CD4-positive, alpha-beta T cell (primary cell): ENCODE measurements around the gene IKZF2. TPM values are rescaled to one million over a fixed set of nuclear protein-coding genes. Genes with fewer than 3 reads are reported as not detected.

ENCODE experiments used
- ATAC-seq: fragments of 200-7000 bp; cut with Tn5 transposase; one replicate; pipeline ENCODE4 v1.10.0; 2022; ENCODE audit warnings: mild to moderate bottlenecking; ENCODE audit not compliant: poor library complexity
- CTCF ChIA-PET: fragments of 350-600 bp; sonication (Branson Sonifier 250); formaldehyde crosslinking; loops from one replicate; lab custom pipeline; 2021; ENCODE audit warnings: antibody characterized with exemption, inconsistent platforms; lab: Charles Lee
- POLR2A ChIA-PET: fragments of 350-600 bp; sonication (Branson Sonifier 250); formaldehyde crosslinking; loops from one replicate; lab custom pipeline; 2021; ENCODE audit warnings: antibody characterized with exemption, inconsistent platforms; lab: Charles Lee
- DNase-seq, 14 experiments: peaks; one replicate each; pipeline ENCODE4 v3.0.0-alpha.2; 2013 to 2020; ENCODE audit warnings: mixed read lengths in 2 of 14
- H3K27ac ChIP-seq, 2 donors: one replicate each; pipeline versions ENCODE4 v1.5.1 to v1.7.0; 2013; ENCODE audit warnings: low read length in 2 of 2, low read depth in 1 of 2, mild to moderate bottlenecking in 1 of 2
- H3K27me3 ChIP-seq, 2 experiments: 1 replicate in 1 of 2; 2 replicates in 1 of 2; pipeline versions ENCODE4 v1.6.1 to v1.7.0; 2013; ENCODE audit warnings: low read length in 2 of 2, control low read depth in 1 of 2, mild to moderate bottlenecking in 1 of 2, moderate library complexity in 1 of 2; ENCODE audit not compliant: insufficient read depth in 2 of 2, control insufficient read depth in 1 of 2
- H3K36me3 ChIP-seq: one replicate; pipeline ENCODE4 v1.6.1; 2013; ENCODE audit warnings: low read length, control low read depth; ENCODE audit not compliant: insufficient read depth
- H3K4me1 ChIP-seq: one replicate; pipeline ENCODE4 v1.6.1; 2013; ENCODE audit warnings: low read length, control low read depth; ENCODE audit not compliant: insufficient read depth
- H3K4me3 ChIP-seq: one replicate; pipeline ENCODE4 v1.5.1; 2013; ENCODE audit warnings: mild to moderate bottlenecking, low read length, moderate library complexity
- H3K9me3 ChIP-seq, 2 experiments: 1 replicate in 1 of 2; 2 replicates in 1 of 2; pipeline versions ENCODE4 v1.6.1 to v1.7.0; 2013; ENCODE audit warnings: low read length in 2 of 2, mild to moderate bottlenecking in 2 of 2, control low read depth in 1 of 2, moderate library complexity in 1 of 2; ENCODE audit not compliant: control insufficient read depth in 1 of 2, insufficient read depth in 1 of 2
- H3K27ac Mint-ChIP-seq: one replicate; pipeline ENCODE4 v1.8.0; 2020; ENCODE audit warnings: mixed read lengths
- H3K27me3 Mint-ChIP-seq: one replicate; pipeline ENCODE4 v1.8.0; 2021; ENCODE audit warnings: mixed read lengths
- H3K36me3 Mint-ChIP-seq: one replicate; pipeline ENCODE4 v1.8.0; 2021; ENCODE audit warnings: low read depth, mixed read lengths
- H3K4me1 Mint-ChIP-seq: one replicate; pipeline ENCODE4 v1.8.0; 2021; ENCODE audit warnings: low read depth, mixed read lengths
- H3K4me3 Mint-ChIP-seq: one replicate; pipeline ENCODE4 v1.8.0; 2020; ENCODE audit warnings: mild to moderate bottlenecking, mixed read lengths
- H3K9me3 Mint-ChIP-seq: one replicate; pipeline ENCODE4 v1.8.0; 2020; ENCODE audit warnings: mixed read lengths
- CTCF ChIP-seq: fragments of 200-600 bp; IDR thresholded peaks from one replicate; pipeline ENCODE4 v1.8.0; 2022; ENCODE audit warnings: antibody characterized with exemption, mild to moderate bottlenecking
- intact Hi-C, 2 experiments: fragments of 100-400 bp; cut with DNase I in 1 of 2; cut with micrococcal nuclease in 1 of 2; formaldehyde crosslinking; loops; one replicate each; pipeline versions ENCODE4 v1.15.1 to v1.9.0; 2023 to 2025; cut with DNase I, micrococcal nuclease
- total RNA-seq, 174 experiments: library from RNA in 2 of 174; stranded (reverse) in 2 of 174; gene quantifications; one replicate each; pipeline ENCODE4 v1.2.3 and lab custom pipeline; 2021 to 2026

Gene IKZF2
- total RNA-seq, 2 experiments from 2014 or later: 8.7 to 8.9 TPM

DNA sequence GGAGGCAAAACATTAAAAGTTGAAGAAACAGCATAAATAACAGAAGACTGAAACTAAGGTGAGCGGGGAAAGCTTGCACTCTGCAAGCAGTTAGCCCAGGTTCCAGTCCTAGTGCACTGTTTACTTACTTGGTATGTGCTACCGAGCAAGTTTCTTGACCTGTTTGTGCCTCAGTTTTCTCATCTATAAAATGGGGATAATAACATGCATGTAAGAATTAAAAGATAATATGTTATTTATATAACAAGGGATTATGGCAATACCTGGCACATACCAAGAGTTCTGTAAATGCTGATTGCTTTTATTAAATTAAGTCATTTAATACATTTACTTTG lies 37.1 kb upstream of the IKZF2 start:
- POLR2A ChIA-PET: no interaction called here
- CTCF ChIA-PET: no interaction called here
- Histone ChIP-seq H3K4me3 (no peak overlapping the region), H3K9me3 (no peaks in the 10 kb centered on the region), H3K27ac (no peak overlapping the region), H3K4me1 (no peaks in the 10 kb centered on the region), H3K27me3 (no peaks in the 10 kb centered on the region), H3K36me3 (no peaks in the 10 kb centered on the region)
- Mint-ChIP-seq H3K36me3 (no peaks in the 10 kb centered on the region), H3K27me3 (no peaks in the 10 kb centered on the region), H3K4me1 (no peaks in the 10 kb centered on the region), H3K9me3 (peaks cover 1% of the 10 kb centered on the region), H3K27ac (no peak overlapping the region), H3K4me3 (no peak overlapping the region)
- no peak for ATAC-seq
- intact Hi-C loops: no loop called here
- DNase-seq: no peak
- TF ChIP-seq CTCF: no peak

- TF ChIP-seq CTCF: no peak
- ChIA-PET POLR2A (no interaction called here), CTCF (no interaction called here)
- Mint-ChIP-seq H3K36me3 (no peaks in the 10 kb centered on the region), H3K4me3 (no peak overlapping the region), H3K4me1 (no peaks in the 10 kb centered on the region), H3K9me3 (peaks cover 1% of the 10 kb centered on the region), H3K27me3 (no peaks in the 10 kb centered on the region), H3K27ac (no peak overlapping the region)
- Histone ChIP-seq H3K27ac (no peak overlapping the region), H3K4me1 (no peaks in the 10 kb centered on the region), H3K27me3 (no peaks in the 10 kb centered on the region), H3K9me3 (no peaks in the 10 kb centered on the region), H3K36me3 (no peaks in the 10 kb centered on the region), H3K4me3 (no peak overlapping the region)
- intact Hi-C loops: no loop called here
- ATAC-seq (no peak), DNase-seq (no peak)
Measured at GRCh38 chr2:213187833-213188532, 36.6 kb upstream of the IKZF2 start.

GRCh38 chr2:213187386-213187785 lies 36.0 kb upstream of the IKZF2 start:
- Mint-ChIP-seq H3K4me3 (no peak overlapping the region), H3K4me1 (no peaks in the 10 kb centered on the region), H3K27me3 (no peaks in the 10 kb centered on the region), H3K9me3 (peaks cover 1% of the 10 kb centered on the region), H3K36me3 (no peaks in the 10 kb centered on the region), H3K27ac (no peak overlapping the region)
- Histone ChIP-seq H3K27me3 (no peaks in the 10 kb centered on the region), H3K4me3 (no peak overlapping the region), H3K27ac (no peak overlapping the region), H3K4me1 (no peaks in the 10 kb centered on the region), H3K9me3 (no peaks in the 10 kb centered on the region), H3K36me3 (no peaks in the 10 kb centered on the region)
- ChIA-PET CTCF (no interaction called here), POLR2A (no interaction called here)
- intact Hi-C loops: no loop called here
- ATAC-seq (no peak), DNase-seq (no peak)
- TF ChIP-seq CTCF: no peak
